Peyer's patch (tissue), 4 donors: ENCODE measurements around the gene SULT2B1.

Experiments
- CTCF ChIP-seq, 6 experiments: fragments of 450-650 bp in 4 of 6; fragments of 200-600 bp in 2 of 6; sonication (generic) in 1 of 6; IDR thresholded peaks; one replicate each; pipeline ENCODE4 v1.5.1; 2017 to 2019; ENCODE audit warnings: antibody characterized with exemption in 6 of 6, mild to moderate bottlenecking in 3 of 6, moderate library complexity in 1 of 6
- POLR2A ChIP-seq, 2 donors: fragments of 450-650 bp; IDR thresholded peaks; one replicate each; pipeline ENCODE4 v1.5.1; 2017; ENCODE audit warnings: antibody characterized with exemption in 2 of 2, mild to moderate bottlenecking in 2 of 2, moderate library complexity in 2 of 2

DNA sequence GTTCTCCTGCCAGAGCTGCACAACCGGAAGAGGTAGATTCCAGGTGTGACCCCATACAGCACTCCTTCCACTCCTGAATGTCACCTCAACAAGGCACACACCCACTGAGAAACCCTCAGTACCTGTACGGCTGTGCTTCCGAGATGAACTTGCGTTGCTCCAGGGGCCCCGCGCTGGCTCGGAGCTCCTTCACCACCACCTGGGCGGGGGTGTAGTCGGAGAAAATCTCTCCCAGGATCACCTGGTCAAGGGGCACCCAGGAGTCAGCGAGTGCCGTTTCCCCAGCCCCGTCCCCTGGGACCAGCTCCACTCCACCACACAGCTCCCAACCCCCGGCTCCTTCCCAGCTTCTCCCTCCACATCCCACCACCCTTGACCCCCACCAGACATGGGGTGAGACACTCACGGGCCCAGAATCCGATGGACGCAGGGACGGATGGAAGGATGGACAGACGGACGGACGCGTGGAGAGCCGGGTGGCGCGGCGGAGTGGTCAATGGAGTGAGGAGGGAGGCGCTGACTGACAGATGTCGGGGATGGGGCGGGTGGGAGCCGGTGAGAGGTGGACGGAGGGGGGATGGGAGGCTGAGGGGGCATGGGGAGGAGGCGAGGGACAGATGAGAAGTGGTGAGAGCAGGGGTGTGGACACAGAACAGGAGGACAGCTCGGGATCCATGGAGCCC, 43.1 kb upstream of the SULT2B1 start:
- TF ChIP-seq CTCF (IDR thresholded peaks at IDR 0.05) (no peak), POLR2A (IDR thresholded peaks at IDR 0.05) (no peak)
